Cerebellar nuclear complex (tissue), 1 donor: ENCODE data around the gene TREX2.
"Not testable (repeated sequence)": the region's sequence is repeated elsewhere in the genome, so short reads cannot be mapped to it uniquely, and the experiment has no call there.

ENCODE experiments used
- DNase-seq, 2 experiments: peaks; one replicate each; lab custom pipeline; 2025; lab: John Stamatoyannopoulos, UW

TREX2 gene

DNA sequence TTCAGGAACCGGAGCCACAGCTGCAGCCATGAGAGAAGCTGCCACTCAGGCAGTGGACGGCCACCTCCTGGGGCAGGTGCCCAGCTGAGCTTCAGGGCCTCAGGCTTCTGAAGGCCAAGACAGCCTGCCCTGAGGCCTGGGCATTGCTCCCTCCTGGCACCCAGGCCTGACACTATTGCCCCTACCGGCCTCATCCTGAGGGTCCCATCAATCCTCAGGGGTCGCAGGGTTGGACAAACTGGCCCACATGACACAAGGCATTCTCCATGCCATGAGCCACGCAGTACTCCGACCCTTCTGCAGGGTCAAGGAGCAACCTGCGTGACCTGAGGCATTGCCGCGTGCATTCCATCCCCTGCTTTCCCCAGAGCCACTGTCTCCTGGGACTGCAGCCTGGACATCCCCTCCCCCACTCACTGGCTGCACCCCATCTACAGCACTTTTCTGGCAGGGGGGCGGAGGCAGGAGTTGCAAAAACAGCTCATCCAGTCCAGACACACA is 37.6 kb downstream of the TREX2 start:
- no peak for DNase-seq

GRCh38 chrX:153407736-153408135 is 38.1 kb downstream of the TREX2 start:
- no peak for DNase-seq

DNA sequence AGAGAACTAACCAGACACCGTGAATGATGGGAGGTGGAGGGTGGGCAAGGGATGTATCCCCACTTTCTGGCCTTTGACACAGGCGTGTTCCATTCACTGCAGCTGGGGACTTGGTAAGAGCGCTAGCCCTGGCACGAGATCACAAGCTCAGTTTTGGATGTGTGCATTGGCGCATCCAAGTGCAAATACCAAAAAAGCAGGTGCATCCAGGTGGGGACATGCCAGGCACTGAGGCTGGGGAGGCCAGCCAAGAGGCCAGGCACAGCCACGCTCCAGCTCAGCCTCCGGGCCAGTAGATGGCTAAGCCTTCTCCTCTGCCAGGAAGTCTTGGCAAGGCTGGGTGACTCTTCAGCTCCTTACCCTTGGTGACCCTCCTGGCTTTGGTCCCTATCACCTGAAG is 39.0 kb downstream of the TREX2 start:
- no peak for DNase-seq

DNA sequence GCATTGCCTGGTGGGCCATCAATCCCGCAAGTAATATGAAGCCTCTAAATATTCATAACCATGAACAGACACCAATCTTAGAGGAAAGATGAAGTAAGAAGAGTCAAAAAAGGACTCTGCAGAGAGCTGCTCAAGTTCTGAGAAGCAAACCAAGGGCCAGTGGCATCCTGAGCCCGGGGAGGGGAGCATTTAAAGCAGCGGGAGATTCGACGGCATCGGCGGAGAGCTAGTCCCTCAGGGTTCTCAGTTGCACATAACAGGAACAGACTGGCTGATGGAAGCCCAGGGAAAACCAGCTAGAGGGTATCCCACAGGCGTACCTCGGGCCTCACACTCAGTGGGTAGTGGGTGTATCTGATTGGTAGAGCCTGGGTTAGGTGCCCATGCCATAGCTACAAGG is 39.8 kb downstream of the TREX2 start:
- no peak for DNase-seq

DNA sequence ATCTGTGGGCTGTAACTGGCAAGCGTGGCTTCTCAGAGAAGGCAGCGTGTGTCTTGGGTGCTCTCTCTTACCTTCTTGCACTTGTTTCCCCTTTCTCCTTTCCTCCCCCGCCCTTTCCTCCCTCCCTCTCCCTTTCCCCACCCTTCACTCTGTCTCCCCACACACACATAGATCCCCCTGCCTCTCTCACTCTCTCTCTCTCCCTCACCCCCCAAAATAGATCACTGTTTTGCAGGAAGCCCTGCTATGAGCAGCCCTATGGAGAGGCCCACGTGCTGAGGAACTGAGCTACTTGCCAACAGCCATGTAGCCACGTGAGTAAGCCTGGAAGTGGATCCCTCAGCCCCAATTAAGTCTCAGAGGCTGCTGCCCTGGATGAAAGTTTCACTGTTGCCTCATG is 40.4 kb downstream of the TREX2 start:
- no peak for DNase-seq

DNA sequence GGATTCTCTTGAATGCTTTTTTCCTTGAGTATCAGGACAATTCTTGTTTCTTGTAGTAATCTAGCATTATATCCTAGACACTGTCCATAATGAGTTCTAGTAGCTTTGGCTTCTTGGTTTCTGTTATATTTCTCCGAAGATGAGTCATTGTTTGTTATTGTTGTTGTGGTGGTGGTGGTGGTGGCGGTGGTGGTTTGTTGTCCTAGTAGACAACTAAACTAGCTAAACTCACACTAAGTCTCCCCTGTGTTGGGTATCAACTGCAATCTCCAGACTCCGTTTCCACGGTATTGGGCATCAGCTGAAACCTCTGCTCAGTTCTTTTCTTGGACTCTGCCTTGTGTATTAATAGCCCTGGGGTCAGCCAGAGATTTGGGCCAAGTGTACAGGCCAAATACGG is 41.5 kb downstream of the TREX2 start:
- not testable (repeated sequence) for DNase-seq

DNA sequence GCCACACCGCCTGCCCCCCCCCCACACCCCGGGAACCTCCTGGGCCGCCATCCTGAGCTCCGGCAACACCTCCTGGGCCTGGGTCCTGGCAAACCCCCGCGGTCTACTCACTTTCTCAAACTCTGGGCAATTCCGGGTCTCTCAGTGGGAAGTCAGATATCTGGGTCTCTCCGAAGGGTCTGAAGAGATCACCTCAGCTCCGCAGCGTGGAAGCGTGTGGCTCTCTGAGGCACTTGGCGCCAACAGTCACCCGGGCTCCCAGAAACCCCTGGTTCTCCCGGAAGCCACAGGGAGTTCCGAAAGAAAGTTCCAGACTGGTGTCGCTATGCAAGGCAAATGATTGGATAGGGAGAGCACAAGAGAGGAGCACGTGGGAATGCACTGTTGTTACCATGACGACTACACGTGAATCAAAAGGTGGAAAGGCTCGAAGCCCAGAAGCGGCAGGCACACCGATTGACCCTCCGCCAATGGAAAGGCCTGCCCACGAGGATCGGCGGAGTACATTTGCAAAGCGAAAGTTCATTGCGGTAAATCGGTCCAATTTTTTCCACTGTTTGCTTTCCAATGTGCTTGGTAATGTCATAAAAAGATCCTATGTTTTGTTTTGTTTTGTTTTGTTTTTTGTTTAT is 44.6 kb downstream of the TREX2 start, which contains the start of gene PNMA6E:
TSS of gene PNMA6E (minus strand) at position 218 of the 632 bp plus-strand sequence. CDS start 2,501 bp downstream, outside the sequence.
- DNase-seq = no peak

DNA sequence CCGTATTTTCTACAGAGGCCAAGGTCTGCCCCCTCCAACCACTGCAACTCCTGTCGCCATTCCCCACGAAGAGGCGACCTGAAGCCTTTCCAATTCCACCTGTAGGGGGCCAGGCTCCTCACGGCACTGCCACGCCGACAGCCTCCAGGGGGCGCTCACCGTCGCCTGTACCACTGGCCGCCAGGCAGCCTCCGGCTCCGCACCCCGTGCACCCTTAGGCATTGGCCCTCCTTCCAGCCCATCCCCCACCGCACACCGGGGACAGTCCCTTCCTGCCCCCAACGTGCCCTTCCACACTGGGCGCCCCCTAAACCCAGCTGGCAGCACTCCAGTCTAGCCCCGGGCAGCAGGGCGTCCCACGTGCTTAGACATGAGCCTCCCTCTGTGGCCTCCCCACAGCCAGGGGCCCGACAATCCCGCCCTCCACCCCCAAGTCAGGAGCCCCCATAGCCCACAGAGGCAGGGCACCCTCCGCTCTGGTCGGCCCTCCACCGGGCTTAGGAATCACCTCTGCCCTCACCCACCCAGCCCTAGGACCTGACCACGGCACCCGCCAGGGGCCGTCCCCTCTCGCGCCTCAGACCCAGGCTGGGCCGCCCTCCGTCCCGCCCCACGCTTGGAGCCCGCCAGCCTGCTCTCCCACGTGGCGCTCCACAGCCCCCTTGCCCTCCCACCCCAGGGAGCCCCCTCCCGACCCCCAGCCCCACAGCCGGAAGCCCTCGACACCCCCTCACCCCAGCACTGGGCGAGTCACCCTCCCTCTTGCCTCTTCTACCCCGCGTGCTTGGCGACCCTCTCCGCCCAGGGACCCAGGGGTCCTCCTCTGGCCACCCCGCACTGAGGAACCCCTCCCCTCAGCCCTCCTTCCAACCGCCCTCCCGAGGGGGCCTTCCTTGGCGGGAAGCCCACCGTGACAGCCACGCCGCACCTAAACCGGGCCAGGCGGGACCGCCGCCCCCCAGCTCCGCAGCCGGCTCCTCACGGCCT is 45.4 kb downstream of the TREX2 start:
- no peak for DNase-seq

GRCh38 chrX:153398275-153398960 is 47.4 kb downstream of the TREX2 start:
- DNase-seq = no peak

- DNase-seq = no peak
Measured at GRCh38 chrX:153397256-153397960, 48.4 kb downstream of the TREX2 start.

GRCh38 chrX:153396320-153397195 is 49.3 kb downstream of the TREX2 start:
- DNase-seq = no peak

DNA sequence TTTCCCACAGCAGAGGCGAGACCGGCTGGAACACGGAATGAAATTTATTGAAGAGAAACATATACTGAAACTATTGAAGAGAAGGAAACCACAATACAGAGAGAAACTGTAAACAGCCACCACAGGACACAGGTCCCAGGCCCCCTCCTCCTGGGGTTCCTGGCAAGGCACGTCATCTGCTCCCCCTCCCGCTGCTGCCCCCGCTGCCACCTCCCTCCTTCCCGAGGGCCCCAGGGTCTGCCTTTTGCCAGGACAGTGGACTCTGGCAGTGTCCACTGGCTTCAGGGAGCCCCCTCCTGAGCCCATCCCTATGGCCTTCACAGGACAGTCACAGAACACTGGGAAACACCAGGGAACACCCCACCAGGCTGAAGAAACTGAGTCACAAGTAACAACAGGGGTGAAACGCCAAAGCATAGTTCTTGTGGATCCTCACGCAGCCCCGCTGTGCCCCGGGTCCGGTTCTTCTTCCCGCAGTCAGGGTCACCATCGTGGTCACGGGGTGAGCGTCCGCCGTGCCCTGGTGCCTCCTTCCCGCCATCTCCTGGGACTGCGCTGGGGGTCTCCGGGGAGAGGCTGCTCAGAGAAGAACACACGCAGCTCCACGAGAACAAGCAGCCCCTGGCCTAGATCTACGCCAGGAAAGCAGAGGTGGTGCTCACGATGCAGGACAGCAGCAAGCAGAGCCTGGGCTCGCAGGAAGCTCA is 50.1 kb downstream of the TREX2 start:
- no peak for DNase-seq

- DNase-seq = no peak
Measured at GRCh38 chrX:153394612-153395011, 51.2 kb downstream of the TREX2 start.
